Natural killer cell treated with Interleukin-12 subunit alpha and Interleukin-12 subunit beta and Interleukin-15 and Interleukin-18, amount 100 ng/mL, for 72 hours (primary cell): ENCODE data around the gene SH3YL1. TPM values are rescaled to one million over a fixed set of nuclear protein-coding genes. Genes with fewer than 3 reads are reported as not detected.
A peak's percentile ranks its signal among the peaks of the same experiment; 100 is the strongest.

Source experiments
- ATAC-seq, 2 donors: fragments of 150-1000 bp; cut with Tn5 transposase in 1 of 2; sonication (Bioruptor Pico), chemical (Tn5 transposase) in 1 of 2; 2 replicates each; pipeline ENCODE4 v1.10.0; 2021
- DNase-seq: peaks from one replicate; pipeline ENCODE4 v3.0.0; 2022; ENCODE audit warnings: low spot score
- H3K27ac Mint-ChIP-seq, 2 donors: 1 replicate in 1 of 2; 2 replicates in 1 of 2; pipeline ENCODE4 v1.8.0; 2022; ENCODE audit warnings: mixed read lengths in 2 of 2, mild to moderate bottlenecking in 1 of 2, moderate library complexity in 1 of 2
- H3K27me3 Mint-ChIP-seq, 2 donors: 1 replicate in 1 of 2; 2 replicates in 1 of 2; pipeline ENCODE4 v1.8.0; 2022; ENCODE audit warnings: mixed read lengths in 2 of 2
- H3K36me3 Mint-ChIP-seq: one replicate; pipeline ENCODE4 v1.8.0; 2022; ENCODE audit warnings: mixed read lengths
- H3K4me1 Mint-ChIP-seq, 2 donors: 1 replicate in 1 of 2; 2 replicates in 1 of 2; pipeline ENCODE4 v1.8.0; 2022; ENCODE audit warnings: low read depth in 2 of 2, mixed read lengths in 2 of 2, mild to moderate bottlenecking in 1 of 2
- H3K4me3 Mint-ChIP-seq: one replicate; pipeline ENCODE4 v1.8.0; 2022; ENCODE audit warnings: mixed read lengths
- H3K9me3 Mint-ChIP-seq: 2 replicates; pipeline ENCODE4 v1.8.0; 2022; ENCODE audit warnings: mixed read lengths
- total RNA-seq, 2 donors: library from RNA; stranded (reverse); gene quantifications; one replicate each; pipeline ENCODE4 v1.2.3, GENCODE V29; 2022

SH3YL1 gene
- total RNA-seq, 2 donors from 2014 or later: 15.4 to 17.5 TPM

GRCh38 chr2:236993-237539 lies 26.8 kb downstream of the SH3YL1 start:
- Mint-ChIP-seq H3K36me3 (peaks cover 15% of the 10 kb centered on the region), H3K4me1 (peaks cover 34 to 37% of the 10 kb centered on the region in 2 donors), H3K4me3 (peak overlapping the region; percentile 31), H3K27me3 (no peaks in the 10 kb centered on the region), H3K9me3 (no peaks in the 10 kb centered on the region), H3K27ac (peak overlapping the region in 1 of 2 donors; percentile 51)
- no peak for ATAC-seq
- DNase-seq: no peak

- Mint-ChIP-seq H3K27me3 (no peaks in the 10 kb centered on the region), H3K4me3 (no peak overlapping the region), H3K36me3 (no peaks in the 10 kb centered on the region), H3K27ac (no peak overlapping the region), H3K4me1 (peaks cover 26 to 29% of the 10 kb centered on the region in 2 donors), H3K9me3 (no peaks in the 10 kb centered on the region)
- DNase-seq (no peak), ATAC-seq (no peak)
Observed at GRCh38 chr2:234421-234820, 29.4 kb downstream of the SH3YL1 start.

- DNase-seq (no peak), ATAC-seq (no peak)
- Mint-ChIP-seq H3K36me3 (no peaks in the 10 kb centered on the region), H3K27ac (no peak overlapping the region), H3K27me3 (no peaks in the 10 kb centered on the region), H3K4me3 (no peak overlapping the region), H3K4me1 (peaks cover 18 to 22% of the 10 kb centered on the region in 2 donors), H3K9me3 (no peaks in the 10 kb centered on the region)
Observed at GRCh38 chr2:233030-233429, 30.8 kb downstream of the SH3YL1 start.

- Mint-ChIP-seq H3K27me3 (no peaks in the 10 kb centered on the region), H3K4me3 (no peak overlapping the region), H3K27ac (no peak overlapping the region), H3K9me3 (no peaks in the 10 kb centered on the region), H3K36me3 (peaks cover 4% of the 10 kb centered on the region), H3K4me1 (peaks cover 15 to 22% of the 10 kb centered on the region in 2 donors)
- DNase-seq (no peak), ATAC-seq (no peak)
Observed at GRCh38 chr2:231521-232185, 32.2 kb downstream of the SH3YL1 start.

- peaks cover 10 to 19% of the 10 kb centered on the region in 2 donors for H3K4me1 Mint-ChIP-seq
- no peak for ATAC-seq
- no peak overlapping the region for H3K27ac Mint-ChIP-seq
- H3K4me3 Mint-ChIP-seq: no peak overlapping the region
- peaks cover 22% of the 10 kb centered on the region for H3K36me3 Mint-ChIP-seq
- H3K9me3 Mint-ChIP-seq: no peaks in the 10 kb centered on the region
- no peaks in the 10 kb centered on the region for H3K27me3 Mint-ChIP-seq
- no peak for DNase-seq
Observed at GRCh38 chr2:228518-229278, 35.1 kb downstream of the SH3YL1 start.

GRCh38 chr2:228115-228514 lies 35.7 kb downstream of the SH3YL1 start:
- Mint-ChIP-seq H3K36me3 (peaks cover 22% of the 10 kb centered on the region), H3K9me3 (no peaks in the 10 kb centered on the region), H3K4me1 (peaks cover 16 to 25% of the 10 kb centered on the region in 2 donors), H3K27ac (peak overlapping the region in 1 of 2 donors; percentile 63), H3K4me3 (peak overlapping the region; percentile 24), H3K27me3 (no peaks in the 10 kb centered on the region)
- DNase-seq (no peak), ATAC-seq (no peak)

GRCh38 chr2:223971-224760 lies 39.7 kb downstream of the SH3YL1 start:
- H3K27me3 Mint-ChIP-seq: no peaks in the 10 kb centered on the region
- H3K9me3 Mint-ChIP-seq: no peaks in the 10 kb centered on the region
- peaks cover 28 to 30% of the 10 kb centered on the region in 2 donors for H3K4me1 Mint-ChIP-seq
- H3K27ac Mint-ChIP-seq: no peak overlapping the region
- no peak overlapping the region for H3K4me3 Mint-ChIP-seq
- peaks cover 22% of the 10 kb centered on the region for H3K36me3 Mint-ChIP-seq
- DNase-seq (no peak), ATAC-seq (no peak)

GRCh38 chr2:223451-223850 lies 40.4 kb downstream of the SH3YL1 start:
- Mint-ChIP-seq H3K4me1 (peaks cover 25 to 28% of the 10 kb centered on the region in 2 donors), H3K4me3 (peak overlapping the region; percentile 27), H3K36me3 (peaks cover 22% of the 10 kb centered on the region), H3K27me3 (no peaks in the 10 kb centered on the region), H3K27ac (no peak overlapping the region), H3K9me3 (no peaks in the 10 kb centered on the region)
- peak; percentile 81 to 82 for ATAC-seq
- no peak for DNase-seq

GRCh38 chr2:216068-216467 lies 47.8 kb downstream of the SH3YL1 start:
- no peaks in the 10 kb centered on the region for H3K9me3 Mint-ChIP-seq
- no peak for DNase-seq

GRCh38 chr2:213932-214693 lies 49.7 kb downstream of the SH3YL1 start:
- Mint-ChIP-seq H3K36me3 (peaks cover 7% of the 10 kb centered on the region), H3K4me1 (peaks cover 13 to 16% of the 10 kb centered on the region in 2 donors), H3K4me3 (no peak overlapping the region), H3K27me3 (peaks cover 3 to 5% of the 10 kb centered on the region in 2 donors), H3K9me3 (no peaks in the 10 kb centered on the region), H3K27ac (no peak overlapping the region)
- ATAC-seq (no peak), DNase-seq (no peak)

More at GRCh38 chr2:216068-216467, 47.8 kb downstream of the SH3YL1 start:
- Mint-ChIP-seq H3K27me3 (peaks cover 0 to 3% of the 10 kb centered on the region in 2 donors), H3K4me3 (no peak overlapping the region), H3K36me3 (peaks cover 7% of the 10 kb centered on the region), H3K27ac (no peak overlapping the region), H3K4me1 (peaks cover 0 to 7% of the 10 kb centered on the region in 2 donors)
- ATAC-seq: no peak

GRCh38 chr2:211486-212184 lies 52.2 kb downstream of the SH3YL1 start:
- no peaks in the 10 kb centered on the region for H3K36me3 Mint-ChIP-seq
- ATAC-seq (no peak), DNase-seq (no peak)
- H3K27me3 Mint-ChIP-seq: peaks cover 3 to 5% of the 10 kb centered on the region in 2 donors
- H3K4me3 Mint-ChIP-seq: no peak overlapping the region
- H3K4me1 Mint-ChIP-seq: peaks cover 27% of the 10 kb centered on the region in 2 donors
- H3K27ac Mint-ChIP-seq: peak overlapping the region in 1 of 2 donors; percentile 24
- H3K9me3 Mint-ChIP-seq: no peaks in the 10 kb centered on the region

- Mint-ChIP-seq H3K27ac (no peak overlapping the region), H3K27me3 (peaks cover 3 to 5% of the 10 kb centered on the region in 2 donors), H3K4me3 (no peak overlapping the region), H3K4me1 (peaks cover 27 to 29% of the 10 kb centered on the region in 2 donors), H3K9me3 (no peaks in the 10 kb centered on the region), H3K36me3 (no peaks in the 10 kb centered on the region)
- DNase-seq: no peak
- no peak for ATAC-seq
Observed at GRCh38 chr2:210660-211059, 53.2 kb downstream of the SH3YL1 start.
